Measurements from ENCODE around the gene RAB3IL1.

RAB3IL1 gene

GRCh38 chr11:61918251-61918937, 1.0 kb upstream of the RAB3IL1 start:
- no peak for DNase-seq

GRCh38 chr11:61916737-61917333, 531 bp downstream of the RAB3IL1 start:
- DNase-seq: no peak

- no peak for DNase-seq
Observed at GRCh38 chr11:61914471-61915171, 2.7 kb downstream of the RAB3IL1 start.

GRCh38 chr11:61913699-61914395, 3.5 kb downstream of the RAB3IL1 start:
- DNase-seq: no peak

- DNase-seq: no peak
Observed at GRCh38 chr11:61912991-61913698, 4.2 kb downstream of the RAB3IL1 start.

GRCh38 chr11:61912530-61912898, 4.9 kb downstream of the RAB3IL1 start:
- no peak for DNase-seq

GRCh38 chr11:61911701-61912529, 5.5 kb downstream of the RAB3IL1 start:
- DNase-seq: no peak

- DNase-seq: no peak
Observed at GRCh38 chr11:61911128-61911700, 6.2 kb downstream of the RAB3IL1 start.

- DNase-seq: no peak
Observed at GRCh38 chr11:61910187-61911127, 6.9 kb downstream of the RAB3IL1 start.

- no peak for DNase-seq
Observed at GRCh38 chr11:61908730-61909316, 8.5 kb downstream of the RAB3IL1 start.

GRCh38 chr11:61907871-61908729, 9.3 kb downstream of the RAB3IL1 start:
- DNase-seq: no peak

- no peak for DNase-seq
Observed at GRCh38 chr11:61907282-61907681, 10.1 kb downstream of the RAB3IL1 start.

GRCh38 chr11:61906522-61906909, 10.8 kb downstream of the RAB3IL1 start:
- DNase-seq: no peak

- no peak for DNase-seq
Observed at GRCh38 chr11:61905801-61906521, 11.4 kb downstream of the RAB3IL1 start.

- DNase-seq: no peak
Observed at GRCh38 chr11:61905067-61905696, 12.2 kb downstream of the RAB3IL1 start.

- no peak for DNase-seq
Observed at GRCh38 chr11:61904539-61905048, 12.8 kb downstream of the RAB3IL1 start.

GRCh38 chr11:61903845-61904244, 13.5 kb downstream of the RAB3IL1 start:
- DNase-seq: no peak

GRCh38 chr11:61902313-61902712, 15.1 kb downstream of the RAB3IL1 start:
- DNase-seq: no peak
